HCT116 (cell line): ENCODE measurements around the gene MDM2. TPM values are rescaled to one million over a fixed set of nuclear protein-coding genes. Genes with fewer than 3 reads are reported as not detected.

ENCODE experiments used
- ATAC-seq: fragments of 200-7000 bp; cut with Tn5 transposase; 2 replicates; pipeline ENCODE4 v1.9.1; 2020; ENCODE audit warnings: mild to moderate bottlenecking, moderate library complexity
- BruUV-seq: library from RNA; stranded (reverse); fragments of 400-500 nt; replicated peaks from 2 replicates; lab custom pipeline; 2021; lab: Mats Ljungman, UMichigan
- CTCF ChIA-PET: fragments of 300-600 bp; sonication (Branson Sonifier 250); formaldehyde crosslinking; loops from one replicate; lab custom pipeline; 2021; ENCODE audit warnings: antibody characterized with exemption; lab: Charles Lee
- POLR2A ChIA-PET: fragments of 300-600, 350-600 bp; sonication (Branson Sonifier 250); formaldehyde crosslinking; loops from one replicate; lab custom pipeline; 2021; ENCODE audit warnings: antibody characterized with exemption; lab: Charles Lee
- RAD21 ChIA-PET, 2 experiments: fragments of 300-600 bp; sonication (Branson Sonifier 250); formaldehyde crosslinking; loops; one replicate each; lab custom pipeline; 2023; ENCODE audit warnings: low total read pairs in 2 of 2; ENCODE audit not compliant: uncharacterized antibody in 2 of 2, unreplicated experiment in 2 of 2, low non-redundant PET in 1 of 2; lab: Charles Lee
- DNase-seq: peaks from one replicate; pipeline ENCODE4 v3.0.0-alpha.2; 2010; ENCODE audit warnings: low read depth, low spot score
- H2AFZ ChIP-seq: fragments of 200-600 bp; shearing (Covaris generic), sonication (generic); 2 replicates; pipeline ENCODE4 v1.6.1; 2017; ENCODE audit warnings: low read depth, mixed run types, mixed read lengths, antibody characterized with exemption, low read length; ENCODE audit not compliant: poor library complexity, severe bottlenecking
- H3K27ac ChIP-seq: 2 replicates; pipeline ENCODE4 v1.5.1; 2012; ENCODE audit warnings: low read depth, low read length
- H3K27me3 ChIP-seq: fragments of 200-600 bp; sonication (generic); 2 replicates; pipeline ENCODE4 v1.6.1; 2016; ENCODE audit warnings: mixed run types, low read length, mixed read lengths; ENCODE audit not compliant: insufficient read depth
- H3K36me3 ChIP-seq, 2 experiments: fragments of 200-500 bp in 1 of 2; fragments of 200-600 bp in 1 of 2; sonication (Bioruptor generic) in 1 of 2; sonication (generic) in 1 of 2; 2 replicates each; pipeline versions ENCODE4 v1.5.1 to v1.6.1; 2014 to 2016; ENCODE audit warnings: low read length in 2 of 2, inconsistent platforms in 1 of 2, mixed read lengths in 1 of 2, mixed run types in 1 of 2; ENCODE audit not compliant: insufficient read depth in 2 of 2, control insufficient read depth in 1 of 2
- H3K4me1 ChIP-seq, 2 experiments: fragments of 200-600 bp in 1 of 2; sonication (generic) in 1 of 2; 2 replicates each; pipeline versions ENCODE4 v1.5.1 to v1.6.1; 2012 to 2017; ENCODE audit warnings: low read length in 2 of 2, inconsistent platforms in 1 of 2, mild to moderate bottlenecking in 1 of 2, mixed read lengths in 1 of 2, mixed run types in 1 of 2, moderate library complexity in 1 of 2; ENCODE audit not compliant: insufficient read depth in 2 of 2, control insufficient read depth in 1 of 2
- H3K4me2 ChIP-seq: fragments of 200-600 bp; sonication (generic); 2 replicates; pipeline ENCODE4 v1.6.1; 2017; ENCODE audit warnings: mixed run types, low read length, mixed read lengths
- H3K4me3 ChIP-seq, 2 experiments: fragments of 200-600 bp in 1 of 2; sonication (generic) in 1 of 2; replicated peaks in 1 of 2; 2 replicates each; pipeline ENCODE4 v1.5.1; 2011 to 2016; ENCODE audit warnings: low read length in 2 of 2, control low read depth in 1 of 2, low read depth in 1 of 2, mild to moderate bottlenecking in 1 of 2, mixed read lengths in 1 of 2, mixed run types in 1 of 2
- H3K79me2 ChIP-seq: fragments of 200-600 bp; sonication (generic); 2 replicates; pipeline ENCODE4 v1.6.1; 2017; ENCODE audit warnings: mild to moderate bottlenecking, mixed run types, low read length, moderate library complexity, mixed read lengths; ENCODE audit not compliant: insufficient read depth
- H3K9ac ChIP-seq: fragments of 200-600 bp; sonication (generic); 2 replicates; pipeline ENCODE4 v1.6.1; 2016; ENCODE audit warnings: low read length, mixed read lengths
- H3K9me2 ChIP-seq: fragments of 200-600 bp; sonication (generic), shearing (Covaris generic); 2 replicates; pipeline ENCODE4 v1.6.1; 2017; ENCODE audit warnings: mixed run types, mild to moderate bottlenecking, moderate library complexity; ENCODE audit not compliant: insufficient read depth
- H3K9me3 ChIP-seq, 2 experiments: fragments of 200-500 bp in 1 of 2; fragments of 200-600 bp in 1 of 2; sonication (Bioruptor generic) in 1 of 2; sonication (generic) in 1 of 2; 2 replicates each; pipeline ENCODE4 v1.6.1; 2014 to 2017; ENCODE audit warnings: low read length in 2 of 2, mixed read lengths in 2 of 2, inconsistent platforms in 1 of 2, low read depth in 1 of 2, mild to moderate bottlenecking in 1 of 2, mixed run types in 1 of 2, moderate library complexity in 1 of 2; ENCODE audit not compliant: control insufficient read depth in 1 of 2, insufficient read depth in 1 of 2
- H4K20me1 ChIP-seq: fragments of 200-600 bp; sonication (generic), shearing (Covaris generic); 2 replicates; pipeline ENCODE4 v1.6.1; 2017; ENCODE audit warnings: mixed run types, mild to moderate bottlenecking, moderate library complexity; ENCODE audit not compliant: insufficient read depth
- CEBPB ChIP-seq: IDR thresholded peaks from 2 replicates; pipeline ENCODE4 v1.6.1; 2012; ENCODE audit warnings: low read depth
- EGR1 ChIP-seq: IDR thresholded peaks from 2 replicates; pipeline ENCODE4 v1.6.1; 2012; ENCODE audit warnings: low read depth
- ELF1 ChIP-seq: IDR thresholded peaks from 2 replicates; pipeline ENCODE4 v1.6.1; 2012; ENCODE audit warnings: low read depth, borderline replicate concordance
- FOSL1 ChIP-seq: IDR thresholded peaks from 2 replicates; pipeline ENCODE4 v1.6.1; 2012; ENCODE audit warnings: low read depth
- JUND ChIP-seq: IDR thresholded peaks from 2 replicates; pipeline ENCODE4 v1.6.1; 2012
- POLR2A ChIP-seq: IDR thresholded peaks from 2 replicates; pipeline ENCODE4 v1.7.0; 2011; ENCODE audit warnings: borderline replicate concordance; ENCODE audit not compliant: insufficient read depth, insufficient read length; ENCODE audit errors: extremely low read depth
- POLR2AphosphoS5 ChIP-seq: IDR thresholded peaks from 2 replicates; pipeline ENCODE4 v1.6.1; 2011; ENCODE audit warnings: mild to moderate bottlenecking, low read depth, low read length, moderate library complexity
- RAD21 ChIP-seq: IDR thresholded peaks from 2 replicates; pipeline ENCODE4 v1.6.1; 2012; ENCODE audit warnings: low read depth, mild to moderate bottlenecking
- SIN3A ChIP-seq: IDR thresholded peaks from 2 replicates; pipeline ENCODE4 v1.6.1; 2012; ENCODE audit warnings: low read depth
- SP1 ChIP-seq: IDR thresholded peaks from 2 replicates; pipeline ENCODE4 v1.6.1; 2012; ENCODE audit warnings: low read depth
- YY1 ChIP-seq: IDR thresholded peaks from 2 replicates; pipeline ENCODE4 v1.6.1; 2011; ENCODE audit warnings: low read length, low read depth, moderate library complexity, mild to moderate bottlenecking; ENCODE audit not compliant: insufficient replicate concordance; ENCODE audit errors: extremely low read depth
- ZFX ChIP-seq: fragments of 450-650 bp; IDR thresholded peaks from 2 replicates; pipeline ENCODE4 v1.6.1; 2017
- ZNF274 ChIP-seq: fragments of 200-500 bp; sonication (Bioruptor generic); IDR thresholded peaks from 2 replicates; pipeline ENCODE4 v1.6.1; 2014; ENCODE audit warnings: mild to moderate bottlenecking, low read depth, low read length, inconsistent platforms
- intact Hi-C: fragments of 100-400 bp; cut with micrococcal nuclease; formaldehyde crosslinking; loops from 2 replicates; pipeline ENCODE4 v1.10.0; 2022
- total RNA-seq: library from RNA; stranded (reverse); gene quantifications from one replicate; pipeline ENCODE4 v1.2.1, GENCODE V29; 2021; ENCODE audit not compliant: unreplicated experiment
- TF ChIP-seq, protein P1 (sequence below), 3 experiments: fragments of 200-600 bp in 1 of 3; sonication (generic) in 1 of 3; IDR thresholded peaks in 2 of 3; conservative IDR thresholded peaks in 1 of 3; 2 replicates each; pipeline ENCODE4 v1.5.1; 2012 to 2017; ENCODE audit warnings: low read depth in 2 of 3, low read length in 2 of 3, antibody characterized with exemption in 1 of 3, borderline replicate concordance in 1 of 3, control low read depth in 1 of 3, mild to moderate bottlenecking in 1 of 3, mixed read lengths in 1 of 3, mixed run types in 1 of 3, moderate library complexity in 1 of 3; ENCODE audit not compliant: insufficient read depth in 1 of 3
- TF ChIP-seq, protein P2 (sequence below): IDR thresholded peaks from 2 replicates; pipeline ENCODE4 v1.6.1; 2012; ENCODE audit warnings: low read depth
- TF ChIP-seq, protein P3 (sequence below): IDR thresholded peaks from 2 replicates; pipeline ENCODE4 v1.6.1; 2012
- TF ChIP-seq, protein P4 (sequence below): IDR thresholded peaks from 2 replicates; pipeline ENCODE4 v1.6.1; 2012

The MDM2 gene
- total RNA-seq, 1 experiment from 2014 or later = 170 TPM

DNA sequence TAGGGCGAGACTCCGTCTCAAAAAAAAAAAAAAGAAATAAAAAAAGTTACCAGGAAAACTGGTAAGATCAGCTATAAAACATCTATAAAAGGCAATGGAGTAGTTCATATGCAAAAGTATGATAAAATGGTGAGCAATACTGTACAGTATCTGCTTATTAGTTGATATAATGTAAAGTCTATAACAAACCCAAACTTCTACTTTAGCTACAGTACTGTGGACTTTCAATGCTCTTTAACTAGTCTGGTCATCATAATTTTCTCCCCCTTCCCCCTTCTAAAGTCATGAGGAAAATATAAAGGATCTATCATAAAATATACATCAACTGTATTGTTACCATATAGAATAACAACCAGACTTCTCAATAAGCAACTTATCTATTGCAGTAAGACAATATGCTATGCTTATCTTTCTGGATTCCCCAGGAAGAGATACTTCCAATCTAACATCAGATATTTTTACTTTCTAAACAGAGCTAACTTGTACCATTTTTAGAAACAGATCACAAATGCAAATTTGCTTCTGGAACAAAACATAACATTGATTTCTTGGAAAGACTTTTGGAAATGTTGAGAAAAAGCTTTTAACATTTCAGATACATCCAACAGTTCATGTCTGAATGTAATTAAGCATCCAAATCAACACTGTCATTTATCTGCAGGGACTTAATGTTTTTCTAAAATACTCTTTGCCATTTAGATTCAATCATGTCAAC, 43.8 kb downstream of the MDM2 start:
- CTCF ChIA-PET = no interaction called here
- intact Hi-C loops = no loop called here
- H3K4me1 ChIP-seq = no peaks in the 10 kb centered on the region

More for the DNA sequence above, 43.8 kb downstream of the MDM2 start:
- Histone ChIP-seq H3K79me2 (no peaks in the 10 kb centered on the region), H4K20me1 (no peaks in the 10 kb centered on the region), H3K27ac (no peak overlapping the region), H3K36me3 (no peaks in the 10 kb centered on the region), H3K9ac (no peak overlapping the region)
- POLR2A ChIA-PET = no interaction called here
- no peak for DNase-seq
- RAD21 ChIA-PET = no interaction called here
- TF ChIP-seq POLR2A = no peak
- TF ChIP-seq ELF1 = no peak
- TF ChIP-seq ZFX = no peak
- TF ChIP-seq CEBPB = no peak
- no peak for TF ChIP-seq EGR1
- TF ChIP-seq SIN3A = no peak
- TF ChIP-seq RAD21 = no peak
- TF ChIP-seq POLR2AphosphoS5 = no peak
- TF ChIP-seq, protein P1, sequence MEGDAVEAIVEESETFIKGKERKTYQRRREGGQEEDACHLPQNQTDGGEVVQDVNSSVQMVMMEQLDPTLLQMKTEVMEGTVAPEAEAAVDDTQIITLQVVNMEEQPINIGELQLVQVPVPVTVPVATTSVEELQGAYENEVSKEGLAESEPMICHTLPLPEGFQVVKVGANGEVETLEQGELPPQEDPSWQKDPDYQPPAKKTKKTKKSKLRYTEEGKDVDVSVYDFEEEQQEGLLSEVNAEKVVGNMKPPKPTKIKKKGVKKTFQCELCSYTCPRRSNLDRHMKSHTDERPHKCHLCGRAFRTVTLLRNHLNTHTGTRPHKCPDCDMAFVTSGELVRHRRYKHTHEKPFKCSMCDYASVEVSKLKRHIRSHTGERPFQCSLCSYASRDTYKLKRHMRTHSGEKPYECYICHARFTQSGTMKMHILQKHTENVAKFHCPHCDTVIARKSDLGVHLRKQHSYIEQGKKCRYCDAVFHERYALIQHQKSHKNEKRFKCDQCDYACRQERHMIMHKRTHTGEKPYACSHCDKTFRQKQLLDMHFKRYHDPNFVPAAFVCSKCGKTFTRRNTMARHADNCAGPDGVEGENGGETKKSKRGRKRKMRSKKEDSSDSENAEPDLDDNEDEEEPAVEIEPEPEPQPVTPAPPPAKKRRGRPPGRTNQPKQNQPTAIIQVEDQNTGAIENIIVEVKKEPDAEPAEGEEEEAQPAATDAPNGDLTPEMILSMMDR (IDR thresholded peaks at IDR 0.05 in 2 of 3, conservative IDR thresholded peaks at IDR 0.05 in 1 of 3; ENCODE audit: borderline replicate concordance in 1 of 3, insufficient read depth in 1 of 3, low read depth in 2 of 3, low read length in 2 of 3) = no peak
- no peak for TF ChIP-seq SP1
- TF ChIP-seq YY1 = no peak
- TF ChIP-seq, protein P2, sequence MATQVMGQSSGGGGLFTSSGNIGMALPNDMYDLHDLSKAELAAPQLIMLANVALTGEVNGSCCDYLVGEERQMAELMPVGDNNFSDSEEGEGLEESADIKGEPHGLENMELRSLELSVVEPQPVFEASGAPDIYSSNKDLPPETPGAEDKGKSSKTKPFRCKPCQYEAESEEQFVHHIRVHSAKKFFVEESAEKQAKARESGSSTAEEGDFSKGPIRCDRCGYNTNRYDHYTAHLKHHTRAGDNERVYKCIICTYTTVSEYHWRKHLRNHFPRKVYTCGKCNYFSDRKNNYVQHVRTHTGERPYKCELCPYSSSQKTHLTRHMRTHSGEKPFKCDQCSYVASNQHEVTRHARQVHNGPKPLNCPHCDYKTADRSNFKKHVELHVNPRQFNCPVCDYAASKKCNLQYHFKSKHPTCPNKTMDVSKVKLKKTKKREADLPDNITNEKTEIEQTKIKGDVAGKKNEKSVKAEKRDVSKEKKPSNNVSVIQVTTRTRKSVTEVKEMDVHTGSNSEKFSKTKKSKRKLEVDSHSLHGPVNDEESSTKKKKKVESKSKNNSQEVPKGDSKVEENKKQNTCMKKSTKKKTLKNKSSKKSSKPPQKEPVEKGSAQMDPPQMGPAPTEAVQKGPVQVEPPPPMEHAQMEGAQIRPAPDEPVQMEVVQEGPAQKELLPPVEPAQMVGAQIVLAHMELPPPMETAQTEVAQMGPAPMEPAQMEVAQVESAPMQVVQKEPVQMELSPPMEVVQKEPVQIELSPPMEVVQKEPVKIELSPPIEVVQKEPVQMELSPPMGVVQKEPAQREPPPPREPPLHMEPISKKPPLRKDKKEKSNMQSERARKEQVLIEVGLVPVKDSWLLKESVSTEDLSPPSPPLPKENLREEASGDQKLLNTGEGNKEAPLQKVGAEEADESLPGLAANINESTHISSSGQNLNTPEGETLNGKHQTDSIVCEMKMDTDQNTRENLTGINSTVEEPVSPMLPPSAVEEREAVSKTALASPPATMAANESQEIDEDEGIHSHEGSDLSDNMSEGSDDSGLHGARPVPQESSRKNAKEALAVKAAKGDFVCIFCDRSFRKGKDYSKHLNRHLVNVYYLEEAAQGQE = no peak
- TF ChIP-seq JUND = no peak
- no peak for TF ChIP-seq ZNF274
- TF ChIP-seq, protein P3, sequence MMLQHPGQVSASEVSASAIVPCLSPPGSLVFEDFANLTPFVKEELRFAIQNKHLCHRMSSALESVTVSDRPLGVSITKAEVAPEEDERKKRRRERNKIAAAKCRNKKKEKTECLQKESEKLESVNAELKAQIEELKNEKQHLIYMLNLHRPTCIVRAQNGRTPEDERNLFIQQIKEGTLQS = no peak
- no peak for TF ChIP-seq FOSL1
- TF ChIP-seq, protein P4, sequence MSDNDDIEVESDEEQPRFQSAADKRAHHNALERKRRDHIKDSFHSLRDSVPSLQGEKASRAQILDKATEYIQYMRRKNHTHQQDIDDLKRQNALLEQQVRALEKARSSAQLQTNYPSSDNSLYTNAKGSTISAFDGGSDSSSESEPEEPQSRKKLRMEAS = no peak
- TF ChIP-seq, all 23 proteins: peak for 0
- Histone ChIP-seq H2AFZ (no peak overlapping the region), H3K27me3 (no peaks in the 10 kb centered on the region), H3K9me2 (no peaks in the 10 kb centered on the region), H3K4me3 (no peak overlapping the region), H3K4me2 (no peak overlapping the region), H3K9me3 (no peaks in the 10 kb centered on the region)
- BruUV-seq = no TSS peak
- ATAC-seq = no peak
